IMR-90 (cell line): ENCODE results near the gene PIK3CG.

Experiments
- BHLHE40 ChIP-seq: fragments of 150-350 bp; IDR thresholded peaks from 2 replicates; pipeline ENCODE4 v1.6.1; 2016; ENCODE audit warnings: mild to moderate bottlenecking, low read depth, low read length
- CEBPB ChIP-seq: IDR thresholded peaks from 2 replicates; pipeline ENCODE4 v1.6.1; 2012; ENCODE audit warnings: low read depth, low read length, improper control_type of control experiment
- NFE2L2 ChIP-seq: fragments of 150-350 bp; IDR thresholded peaks from 2 replicates; pipeline ENCODE4 v1.6.1; 2016; ENCODE audit warnings: low read depth, mild to moderate bottlenecking, low read length
- POLR2A ChIP-seq: IDR thresholded peaks from 2 replicates; pipeline ENCODE4 v1.6.1; 2012; ENCODE audit warnings: mild to moderate bottlenecking, low read depth, low read length
- RAD21 ChIP-seq: IDR thresholded peaks from 2 replicates; pipeline ENCODE4 v1.6.1; 2012; ENCODE audit warnings: low read length, improper control_type of control experiment
- RCOR1 ChIP-seq: IDR thresholded peaks from 2 replicates; pipeline ENCODE4 v1.6.1; 2012; ENCODE audit warnings: mild to moderate bottlenecking, low read length, improper control_type of control experiment; ENCODE audit not compliant: insufficient replicate concordance
- SMC3 ChIP-seq: fragments of 150-350 bp; IDR thresholded peaks from 2 replicates; pipeline ENCODE4 v1.6.1; 2016; ENCODE audit warnings: low read depth, mild to moderate bottlenecking, antibody characterized with exemption, low read length, moderate library complexity
- TF ChIP-seq, protein P1 (sequence below): conservative IDR thresholded peaks from 2 replicates; pipeline ENCODE4 v1.5.1; 2012; ENCODE audit warnings: mild to moderate bottlenecking, low read depth, low read length, improper control_type of control experiment

DNA sequence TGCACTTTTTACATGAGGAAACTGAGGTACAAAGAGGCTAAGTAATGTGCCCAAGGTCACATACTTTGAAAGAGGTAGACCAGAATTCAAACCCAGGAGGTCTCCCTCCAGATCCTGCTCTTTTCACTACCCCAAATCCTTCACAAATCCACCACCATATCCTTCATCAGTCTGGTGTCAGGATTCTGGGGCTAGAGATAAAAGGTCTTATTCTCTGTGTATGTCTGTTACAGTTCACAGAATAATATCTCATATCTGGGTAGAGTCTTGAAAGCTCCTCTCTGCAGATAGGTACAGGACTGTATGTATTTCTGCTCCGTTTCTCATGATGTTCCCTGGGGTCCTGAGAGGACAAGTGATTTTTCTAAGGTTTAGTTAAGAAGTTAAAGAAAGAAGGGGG is 4.9 kb downstream of the PIK3CG start:
- TF ChIP-seq SMC3 (no peak), POLR2A (no peak), BHLHE40 (no peak), RAD21 (no peak), CEBPB (no peak), NFE2L2 (no peak), RCOR1 (no peak)
- TF ChIP-seq, protein P1, sequence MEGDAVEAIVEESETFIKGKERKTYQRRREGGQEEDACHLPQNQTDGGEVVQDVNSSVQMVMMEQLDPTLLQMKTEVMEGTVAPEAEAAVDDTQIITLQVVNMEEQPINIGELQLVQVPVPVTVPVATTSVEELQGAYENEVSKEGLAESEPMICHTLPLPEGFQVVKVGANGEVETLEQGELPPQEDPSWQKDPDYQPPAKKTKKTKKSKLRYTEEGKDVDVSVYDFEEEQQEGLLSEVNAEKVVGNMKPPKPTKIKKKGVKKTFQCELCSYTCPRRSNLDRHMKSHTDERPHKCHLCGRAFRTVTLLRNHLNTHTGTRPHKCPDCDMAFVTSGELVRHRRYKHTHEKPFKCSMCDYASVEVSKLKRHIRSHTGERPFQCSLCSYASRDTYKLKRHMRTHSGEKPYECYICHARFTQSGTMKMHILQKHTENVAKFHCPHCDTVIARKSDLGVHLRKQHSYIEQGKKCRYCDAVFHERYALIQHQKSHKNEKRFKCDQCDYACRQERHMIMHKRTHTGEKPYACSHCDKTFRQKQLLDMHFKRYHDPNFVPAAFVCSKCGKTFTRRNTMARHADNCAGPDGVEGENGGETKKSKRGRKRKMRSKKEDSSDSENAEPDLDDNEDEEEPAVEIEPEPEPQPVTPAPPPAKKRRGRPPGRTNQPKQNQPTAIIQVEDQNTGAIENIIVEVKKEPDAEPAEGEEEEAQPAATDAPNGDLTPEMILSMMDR = no peak
